GM10248 (cell line): ENCODE measurements around the gene SPECC1L.

Experiments used
- CTCF ChIA-PET: fragments of 300-600 bp; sonication (Branson Sonifier 250); formaldehyde crosslinking; extraction: SDS; loops from one replicate; lab custom pipeline; 2021; ENCODE audit warnings: antibody characterized with exemption; lab: Yijun Ruan, JAX
- POLR2A ChIA-PET: fragments of 350-650 bp; sonication (Branson Sonifier 250); formaldehyde crosslinking; extraction: SDS; loops from one replicate; lab custom pipeline; 2020; ENCODE audit warnings: antibody characterized with exemption; lab: Yijun Ruan, JAX
- DNase-seq: peaks from one replicate; pipeline ENCODE4 v3.0.0; 2012; ENCODE audit errors: extremely low spot score
- TF ChIP-seq, protein P1 (sequence below): IDR thresholded peaks from 2 replicates; pipeline ENCODE4 v1.5.1; 2012; ENCODE audit warnings: mild to moderate bottlenecking, low read depth; ENCODE audit errors: extremely low read depth, missing control alignments, control extremely low read depth

Gene SPECC1L

GRCh38 chr22:24428751-24429410 lies 158.2 kb downstream of the SPECC1L start:
- ChIA-PET POLR2A (no interaction called here), CTCF (interaction anchor here (1.1 to 3.7 kb wide), 4 partner anchors 12 to 93 kb away, joined by 3 to 17 read pairs (median 4); no protein-coding TSS in a partner anchor)
- TF ChIP-seq, protein P1, sequence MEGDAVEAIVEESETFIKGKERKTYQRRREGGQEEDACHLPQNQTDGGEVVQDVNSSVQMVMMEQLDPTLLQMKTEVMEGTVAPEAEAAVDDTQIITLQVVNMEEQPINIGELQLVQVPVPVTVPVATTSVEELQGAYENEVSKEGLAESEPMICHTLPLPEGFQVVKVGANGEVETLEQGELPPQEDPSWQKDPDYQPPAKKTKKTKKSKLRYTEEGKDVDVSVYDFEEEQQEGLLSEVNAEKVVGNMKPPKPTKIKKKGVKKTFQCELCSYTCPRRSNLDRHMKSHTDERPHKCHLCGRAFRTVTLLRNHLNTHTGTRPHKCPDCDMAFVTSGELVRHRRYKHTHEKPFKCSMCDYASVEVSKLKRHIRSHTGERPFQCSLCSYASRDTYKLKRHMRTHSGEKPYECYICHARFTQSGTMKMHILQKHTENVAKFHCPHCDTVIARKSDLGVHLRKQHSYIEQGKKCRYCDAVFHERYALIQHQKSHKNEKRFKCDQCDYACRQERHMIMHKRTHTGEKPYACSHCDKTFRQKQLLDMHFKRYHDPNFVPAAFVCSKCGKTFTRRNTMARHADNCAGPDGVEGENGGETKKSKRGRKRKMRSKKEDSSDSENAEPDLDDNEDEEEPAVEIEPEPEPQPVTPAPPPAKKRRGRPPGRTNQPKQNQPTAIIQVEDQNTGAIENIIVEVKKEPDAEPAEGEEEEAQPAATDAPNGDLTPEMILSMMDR: no peak
- DNase-seq: no peak

- ChIA-PET POLR2A (interaction anchor here (0.8 kb wide), 1 partner anchor 75 kb away, joined by 3 read pairs; no protein-coding TSS in a partner anchor), CTCF (interaction anchor here (1.8 to 2.2 kb wide), 2 partner anchors 54 to 73 kb away, joined by 5 to 9 read pairs; no protein-coding TSS in a partner anchor)
- peak; percentile 65 for DNase-seq
These were observed 159.1 kb downstream of the SPECC1L start for GRCh38 chr22:24429411-24430365.

GRCh38 chr22:24430431-24431308 lies 160.0 kb downstream of the SPECC1L start:
- DNase-seq: no peak
- TF ChIP-seq, protein P1: no peak
- ChIA-PET CTCF (interaction anchor here (1.3 to 2.2 kb wide), 2 partner anchors 26 to 72 kb away, joined by 3 to 9 read pairs; no protein-coding TSS in a partner anchor), POLR2A (no interaction called here)

More at GRCh38 chr22:24429411-24430365, 159.1 kb downstream of the SPECC1L start:
- TF ChIP-seq, protein P1: no peak

DNA sequence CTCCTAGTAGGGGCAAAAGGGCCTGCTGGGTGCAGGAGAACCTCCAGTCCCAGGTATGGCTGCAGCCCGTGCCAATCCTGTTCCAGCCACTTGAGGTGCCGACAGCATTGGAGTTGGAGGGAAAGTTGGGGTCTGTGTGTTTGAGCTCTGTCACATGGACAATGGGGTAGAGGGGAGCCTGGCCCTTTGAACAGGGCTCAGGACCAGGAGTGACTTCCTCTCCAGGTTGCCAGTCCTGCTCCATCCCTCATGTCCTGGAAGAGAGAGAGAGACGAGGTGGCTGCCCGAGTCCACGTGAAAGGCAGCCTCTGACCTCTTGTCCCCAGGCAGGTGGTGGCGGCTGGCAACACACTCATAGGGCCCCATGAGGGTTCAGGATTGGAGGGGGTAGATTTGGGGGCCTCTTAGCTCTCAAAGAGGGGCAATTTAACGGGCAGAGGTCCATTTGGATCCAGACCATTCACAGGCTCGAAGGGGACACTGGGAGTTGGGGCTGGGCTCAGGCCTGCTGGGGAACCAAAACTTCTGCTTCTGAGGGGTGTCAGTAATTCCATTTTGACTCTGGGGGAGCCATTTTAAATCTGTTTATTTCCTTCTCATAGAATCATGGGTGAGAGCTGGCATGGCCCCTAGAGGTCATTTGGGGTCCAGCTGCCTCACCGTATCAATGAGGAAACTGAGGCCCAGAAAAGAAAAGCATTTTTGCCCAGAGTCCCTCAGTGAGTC lies 160.8 kb downstream of the SPECC1L start:
- CTCF ChIA-PET: interaction anchor here (1.3 to 2.2 kb wide), 2 partner anchors 25 to 71 kb away, joined by 3 to 9 read pairs; no protein-coding TSS in a partner anchor
- TF ChIP-seq, protein P1: no peak
- POLR2A ChIA-PET: interaction anchor here (0.5 kb wide), 1 partner anchor 163 kb away, joined by 4 read pairs; no protein-coding TSS in a partner anchor
- no peak for DNase-seq

DNA sequence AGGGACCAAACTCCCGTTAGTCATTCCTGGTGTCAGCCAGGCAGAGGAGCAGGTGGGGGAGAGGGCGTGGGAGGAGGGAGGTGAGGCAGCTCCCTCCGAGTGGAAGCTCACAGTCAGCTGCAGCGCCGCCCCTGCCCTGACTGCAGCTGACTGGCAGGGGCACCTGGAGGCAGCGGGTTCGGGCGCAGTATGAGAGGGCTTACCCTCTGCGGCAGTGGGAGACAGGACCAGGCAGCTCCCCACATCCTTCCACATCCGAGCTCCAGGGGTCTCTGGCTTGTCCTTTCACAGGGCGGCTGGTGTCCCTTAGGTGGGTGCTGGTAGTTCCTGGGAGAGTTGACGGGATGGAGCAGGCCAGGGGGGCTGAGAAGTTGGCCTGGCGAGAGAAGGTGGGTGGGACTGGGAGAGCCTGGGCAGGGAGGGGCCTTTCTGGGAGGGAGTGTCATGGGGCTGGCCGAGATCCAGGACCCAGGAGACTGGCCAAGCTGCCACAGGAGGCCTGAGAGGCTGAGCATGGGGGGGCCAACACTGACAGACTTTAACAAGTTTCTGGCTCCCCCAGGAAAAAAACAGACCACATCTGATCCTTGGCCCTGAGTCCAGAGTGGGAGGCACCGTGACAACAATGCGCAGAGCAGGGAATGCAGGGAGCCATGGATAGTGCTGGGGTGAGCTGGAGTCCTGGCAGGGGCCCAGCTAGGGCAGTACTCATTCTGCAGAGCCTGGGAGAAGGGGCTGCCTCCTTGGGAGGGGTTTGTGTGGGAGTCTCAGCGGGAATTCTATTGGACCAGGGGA lies 161.6 kb downstream of the SPECC1L start:
- TF ChIP-seq, protein P1: no peak
- ChIA-PET POLR2A (interaction anchor here (0.5 kb wide), 1 partner anchor 164 kb away, joined by 4 read pairs; no protein-coding TSS in a partner anchor), CTCF (interaction anchor here (0.6 to 4.2 kb wide), 5 partner anchors 8 to 89 kb away, joined by 3 to 17 read pairs (median 3); no protein-coding TSS in a partner anchor)
- DNase-seq: no peak
